Mucosa of gallbladder (tissue), 1 donor: ENCODE data around the gene AAR2. TPM values are rescaled to one million over a fixed set of nuclear protein-coding genes. Genes with fewer than 3 reads are reported as not detected.

ENCODE experiments used
- DNase-seq: peaks from one replicate; pipeline ENCODE4 v3.0.0-alpha.2; 2020; ENCODE audit warnings: low spot score
- total RNA-seq: library from RNA; stranded (reverse); gene quantifications from one replicate; pipeline ENCODE4 v1.2.1, GENCODE V29; 2021
- donor health status: DM: no; HTN: no; CAD: no.

Gene AAR2
- total RNA-seq, 1 donor from 2014 or later, result 26.1 TPM

DNA sequence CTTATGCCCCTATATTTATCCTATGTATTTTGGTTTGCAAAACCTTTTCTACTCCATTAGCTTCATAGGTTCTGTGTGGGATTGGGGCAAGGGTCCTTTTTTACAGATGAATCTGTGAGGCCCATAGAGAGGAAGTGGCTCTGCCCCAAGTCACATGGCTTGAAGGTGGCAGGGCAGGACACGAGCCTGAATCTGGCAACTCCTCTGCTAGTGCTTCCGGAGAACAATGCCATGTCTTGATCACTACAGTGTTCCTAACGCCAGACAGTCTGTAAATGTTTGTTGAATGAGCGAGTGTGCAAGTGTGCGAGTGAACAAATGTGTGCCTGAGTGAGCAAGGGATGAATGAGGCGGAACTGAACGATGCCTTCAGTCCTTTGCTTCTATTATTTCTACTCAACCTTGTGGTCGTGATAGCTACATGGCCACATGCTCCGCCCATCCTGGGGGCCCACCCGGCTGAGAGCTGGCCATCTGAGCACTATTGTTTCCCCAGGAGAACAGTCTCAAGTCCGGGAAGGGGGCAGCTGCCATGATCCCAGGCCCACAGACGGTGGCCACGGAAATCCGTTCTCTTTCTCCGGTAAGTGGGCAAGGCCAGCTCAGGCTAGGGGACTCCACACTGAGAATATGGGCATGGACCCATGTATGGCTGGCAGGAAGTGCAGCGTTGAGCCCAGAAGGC lies 17.8 kb upstream of the AAR2 start:
- DNase-seq, result no peak

DNA sequence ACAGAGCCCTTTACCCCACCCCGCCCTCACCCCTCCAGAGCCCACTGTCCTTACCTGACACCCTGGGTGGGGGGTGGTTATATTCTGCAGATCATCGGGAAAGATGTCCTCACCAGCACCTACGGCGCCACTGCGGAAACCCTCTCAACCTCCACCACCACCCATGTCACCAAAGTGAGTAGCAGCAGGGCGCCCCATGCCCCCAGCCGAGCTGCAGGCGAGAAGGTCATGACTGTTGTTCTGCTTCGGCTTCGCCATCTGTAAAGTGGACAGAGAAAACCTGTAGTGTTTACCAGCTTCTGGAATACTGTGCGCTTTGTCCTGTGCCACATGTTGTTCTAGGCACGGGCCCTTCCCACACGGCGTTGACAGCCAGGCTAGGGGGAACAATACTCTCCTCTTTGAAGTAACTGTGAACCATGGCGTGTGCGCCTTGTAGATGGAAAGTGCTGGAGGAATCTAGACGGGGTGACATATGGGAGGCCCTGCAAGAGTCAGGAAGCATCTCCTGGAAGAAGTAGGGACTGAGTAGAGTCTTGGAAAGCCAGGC lies 16.5 kb upstream of the AAR2 start:
- DNase-seq, result no peak

DNA sequence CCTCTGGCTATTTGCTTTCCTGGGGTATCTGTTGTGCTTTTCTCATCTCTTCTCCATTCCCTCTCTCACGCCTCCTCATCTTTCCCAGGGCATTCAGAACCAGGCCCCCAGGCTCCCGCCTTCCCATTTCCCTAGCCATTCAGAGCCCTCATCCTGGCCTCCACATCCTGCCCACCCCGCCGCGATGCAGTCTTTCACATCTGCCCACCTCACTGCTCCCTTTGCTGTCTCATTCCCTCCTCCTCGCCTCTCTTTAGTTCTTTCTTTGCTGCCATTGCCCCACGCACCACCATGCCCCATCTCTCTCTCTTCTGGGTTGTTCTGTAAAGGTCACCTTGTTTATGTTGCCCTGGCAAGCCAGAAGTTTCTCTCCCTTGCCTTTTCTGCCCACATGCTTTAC lies 10.6 kb upstream of the AAR2 start:
- DNase-seq, result no peak

DNA sequence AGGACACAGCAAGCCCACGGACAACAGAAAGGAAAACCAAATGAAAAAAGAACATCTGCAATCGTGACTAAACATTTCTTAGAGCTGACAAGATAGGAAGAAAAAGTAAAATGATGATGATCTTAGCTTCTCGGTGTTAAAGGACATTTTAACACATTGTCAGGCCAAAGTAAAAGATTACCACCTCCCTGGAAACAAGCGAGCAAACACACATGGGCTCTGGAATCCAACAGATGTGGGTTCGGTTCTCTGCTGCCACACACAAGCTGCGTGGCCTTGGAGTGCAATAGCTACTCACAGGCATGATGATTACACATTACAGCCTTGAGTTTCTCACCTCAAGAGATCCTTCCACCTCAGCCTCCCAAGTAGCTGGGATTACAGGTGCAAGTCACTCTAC lies 7.5 kb upstream of the AAR2 start:
- DNase-seq, result no peak

DNA sequence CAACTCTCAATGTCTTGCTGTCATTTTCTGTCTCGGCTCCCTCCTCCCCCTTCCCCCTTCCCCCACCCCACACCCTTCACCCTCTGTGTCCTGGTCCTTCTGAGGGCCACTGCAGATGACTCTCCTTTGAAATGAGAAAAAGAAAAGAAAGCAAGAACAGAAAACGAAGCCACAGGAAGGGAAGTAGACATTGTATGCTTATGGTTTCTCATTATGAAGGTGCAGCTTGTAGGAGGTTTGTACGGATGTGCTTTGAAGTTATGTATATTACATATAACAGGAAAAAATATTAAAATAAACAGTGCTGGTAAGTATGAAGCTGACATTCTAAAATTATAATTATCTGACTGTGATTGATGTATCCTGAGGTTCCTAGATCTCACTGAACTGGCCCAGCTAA lies 6.3 kb upstream of the AAR2 start:
- no peak for DNase-seq

DNA sequence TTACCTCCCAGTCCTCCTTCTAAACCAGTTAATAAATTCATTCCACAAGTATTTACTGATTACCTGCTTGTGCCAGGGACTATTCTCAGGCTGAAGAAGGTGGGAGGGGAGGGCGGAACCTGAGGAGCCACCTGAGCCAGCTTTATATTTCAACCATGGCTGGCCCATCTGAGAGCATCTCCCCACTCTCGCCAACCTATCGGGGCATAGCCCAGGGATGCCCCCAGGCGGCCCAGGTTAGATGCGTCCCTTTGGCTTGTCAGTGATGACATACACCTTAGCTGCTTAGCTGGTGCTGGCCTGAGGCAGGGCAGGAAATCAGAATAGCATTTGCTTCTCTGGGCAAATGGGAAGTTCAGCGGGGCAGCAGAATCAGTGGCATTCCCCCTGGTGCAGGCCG lies 4.9 kb upstream of the AAR2 start:
- DNase-seq, result no peak

DNA sequence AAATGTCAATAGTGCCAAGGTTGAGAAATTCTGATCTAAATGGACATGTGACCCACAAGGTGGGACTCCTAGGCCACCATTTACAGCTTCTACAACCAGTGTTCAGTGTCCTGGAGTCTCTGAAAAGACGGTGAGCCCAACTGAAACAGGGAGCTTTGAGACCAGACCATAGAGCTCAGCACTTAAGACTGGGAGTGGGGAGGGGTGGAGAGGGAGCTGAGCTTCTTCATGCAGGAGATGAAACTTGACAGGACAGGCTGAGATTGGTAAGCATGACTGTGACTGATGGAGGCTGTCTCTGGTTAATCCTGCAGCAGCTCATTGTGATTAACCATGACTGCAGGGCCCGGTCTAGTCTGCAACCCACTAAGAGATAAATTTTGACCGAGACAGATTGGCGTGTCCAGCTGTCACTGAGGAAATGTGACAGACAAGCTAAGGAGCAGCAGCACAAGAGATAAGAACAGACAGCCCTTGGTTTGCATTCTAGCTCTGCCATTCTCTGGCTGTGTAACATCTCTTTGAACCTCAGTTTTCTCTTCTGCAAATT lies 1.4 kb upstream of the AAR2 start:
- no peak for DNase-seq

DNA sequence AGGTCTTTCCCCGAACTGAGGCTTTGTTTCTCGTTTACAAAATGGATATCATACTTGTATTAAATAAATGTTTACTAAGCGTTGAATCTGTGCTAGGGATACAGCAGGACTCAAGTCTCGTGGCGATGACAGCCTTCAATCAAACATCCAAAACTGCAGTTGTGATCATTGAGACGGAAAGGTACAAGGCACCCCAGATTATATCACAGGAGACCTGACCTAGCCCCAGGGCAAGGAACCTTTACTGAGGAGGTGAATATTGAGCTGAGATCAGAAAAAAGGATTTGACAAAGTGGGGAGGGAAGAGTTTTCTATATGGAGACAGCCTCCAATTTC lies 476 bp downstream of the AAR2 start:
- no peak for DNase-seq

DNA sequence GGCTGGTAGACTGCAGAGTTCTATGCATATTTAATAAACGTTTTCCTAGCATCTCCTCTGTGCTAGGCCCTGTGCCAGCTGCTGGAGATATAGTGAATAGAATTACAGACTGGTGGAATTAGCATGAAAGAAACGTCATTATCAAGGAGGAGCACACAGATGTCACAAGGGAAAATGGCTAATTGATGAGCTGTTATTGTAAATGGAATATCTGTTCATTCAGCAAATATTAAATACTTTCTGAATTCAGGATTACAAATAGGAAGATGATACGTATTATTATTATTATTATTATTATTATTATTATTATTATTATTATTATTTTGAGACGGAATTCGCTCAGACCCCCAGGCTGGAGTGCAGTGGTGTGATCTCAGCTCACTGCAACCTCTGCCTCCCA lies 1.2 kb downstream of the AAR2 start:
- DNase-seq, result no peak

DNA sequence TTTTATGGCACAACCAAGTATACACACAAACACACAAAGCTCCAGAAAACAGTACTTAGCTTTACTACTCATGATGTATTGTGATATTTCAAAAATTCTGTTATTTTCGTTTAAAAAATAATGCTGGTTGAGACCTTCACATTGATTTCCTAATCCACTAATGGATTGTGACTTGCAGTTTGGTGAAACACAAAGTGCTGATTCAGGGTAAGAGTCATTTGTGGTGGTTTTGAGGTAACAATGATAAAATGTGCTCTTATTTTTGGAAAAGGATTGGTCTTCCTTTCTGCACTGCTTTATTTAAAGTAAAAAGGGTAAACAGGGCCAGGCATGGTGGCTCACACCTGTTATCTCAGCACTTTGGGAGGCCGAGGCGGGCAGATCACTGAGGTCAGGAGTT lies 1.9 kb downstream of the AAR2 start:
- no peak for DNase-seq

DNA sequence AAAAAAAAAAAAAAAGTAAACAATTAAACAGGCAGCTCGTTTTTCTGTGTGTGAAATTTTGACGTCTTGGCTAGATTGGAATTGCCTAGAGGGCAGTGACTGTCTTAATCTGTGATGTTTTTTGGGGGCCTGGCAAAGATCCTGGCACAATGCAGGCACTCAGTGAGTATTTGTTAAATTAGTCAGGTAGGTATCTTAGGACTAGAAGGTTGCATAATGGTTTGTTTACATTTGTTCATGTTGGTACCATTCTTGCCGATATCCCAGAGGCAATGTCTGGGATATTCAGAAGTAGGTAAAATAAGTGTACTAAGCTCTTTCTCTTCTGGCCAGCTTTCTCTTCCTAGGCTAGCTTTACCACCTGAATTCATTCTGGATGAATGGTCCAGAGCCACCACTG lies 2.5 kb downstream of the AAR2 start:
- no peak for DNase-seq

DNA sequence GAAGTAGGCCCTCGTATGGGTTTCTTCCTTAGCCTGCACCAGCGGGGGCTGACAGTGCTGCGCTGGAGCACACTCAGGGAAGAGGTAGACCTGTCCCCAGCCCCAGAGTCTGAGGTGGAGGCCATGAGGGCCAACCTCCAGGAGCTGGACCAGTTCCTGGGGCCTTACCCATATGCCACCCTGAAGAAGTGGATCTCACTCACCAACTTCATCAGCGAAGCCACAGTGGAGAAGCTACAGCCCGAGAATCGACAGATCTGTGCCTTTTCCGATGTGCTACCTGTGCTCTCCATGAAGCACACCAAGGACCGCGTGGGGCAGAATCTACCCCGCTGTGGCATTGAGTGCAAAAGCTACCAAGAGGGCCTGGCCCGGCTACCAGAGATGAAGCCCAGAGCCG lies 3.8 kb downstream of the AAR2 start:
- DNase-seq, result no peak

DNA sequence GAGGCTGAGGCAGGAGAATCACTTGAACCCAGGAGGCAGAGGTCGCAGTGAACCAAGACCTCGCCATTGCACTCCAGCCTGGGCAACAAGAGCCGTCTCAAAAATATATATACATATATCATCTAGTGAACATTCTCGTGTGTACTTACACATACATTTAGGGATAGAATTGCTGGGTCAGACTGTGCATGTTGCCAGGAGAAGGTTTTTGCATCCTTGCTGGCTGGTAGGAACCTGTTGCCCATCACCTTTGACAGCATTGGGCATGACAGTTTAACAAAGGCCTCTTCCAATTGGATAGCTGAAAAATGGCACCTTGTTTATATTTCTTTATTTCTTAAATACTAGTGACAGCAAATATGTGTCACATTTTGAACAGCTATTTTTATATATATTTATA lies 5.4 kb downstream of the AAR2 start:
- DNase-seq, result no peak

DNA sequence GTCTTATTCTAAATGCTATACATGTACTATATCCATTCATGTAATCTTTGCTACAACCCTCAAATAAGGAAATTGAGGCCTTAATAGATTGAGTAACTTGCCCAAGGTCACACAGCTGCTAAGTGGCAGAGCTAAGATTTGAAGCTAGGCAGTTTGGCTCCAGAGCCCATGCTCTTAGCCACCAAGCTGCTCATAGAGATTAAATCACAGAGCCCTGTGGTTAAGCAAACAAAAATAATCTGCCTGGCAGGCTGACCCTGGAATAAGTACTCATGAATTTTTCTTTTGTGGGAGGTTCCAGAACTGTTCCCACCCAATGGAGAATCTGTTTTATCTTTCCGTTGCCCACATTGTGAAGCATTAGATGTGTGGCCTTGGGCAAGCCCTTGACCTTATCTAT lies 7.4 kb downstream of the AAR2 start:
- no peak for DNase-seq

DNA sequence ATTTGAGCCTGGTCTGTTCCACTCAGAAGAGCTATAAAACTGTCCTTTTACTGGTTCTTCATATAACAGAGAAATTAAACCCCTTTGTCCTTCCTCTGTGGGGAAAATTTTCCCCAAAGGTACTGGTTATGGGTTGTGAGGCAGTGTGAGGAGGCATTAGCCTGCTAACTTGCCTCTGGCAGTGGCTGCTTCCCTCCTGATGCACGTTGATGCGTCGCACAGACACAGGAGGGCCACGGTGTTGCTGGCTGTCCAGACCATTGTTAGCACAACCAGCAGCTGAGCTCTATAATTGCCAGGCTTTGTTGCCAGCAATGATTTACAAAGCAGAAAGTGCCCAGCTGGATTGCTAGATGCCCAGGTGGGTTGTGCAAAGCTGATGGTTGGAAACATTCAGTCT lies 10.1 kb downstream of the AAR2 start:
- no peak for DNase-seq

DNA sequence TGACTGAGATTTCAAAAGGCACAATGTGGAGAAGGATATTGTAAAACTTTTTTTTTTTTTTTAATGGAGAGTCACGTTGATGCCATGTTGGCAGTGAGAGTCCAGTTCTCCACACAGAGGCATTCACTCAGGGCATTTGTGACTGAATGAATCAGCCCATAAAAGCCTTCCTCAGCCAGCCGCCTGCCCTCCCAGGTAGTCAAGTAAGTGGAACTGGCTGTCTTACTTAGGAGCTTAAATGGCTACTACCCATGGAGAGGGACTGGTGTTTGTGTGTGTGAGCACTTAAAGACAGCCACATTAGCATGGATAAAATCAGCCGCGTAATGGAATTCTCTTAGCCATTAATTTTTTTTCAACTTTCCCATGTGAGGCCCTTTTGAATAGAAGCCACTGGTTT lies 12.6 kb downstream of the AAR2 start:
- DNase-seq, result no peak

DNA sequence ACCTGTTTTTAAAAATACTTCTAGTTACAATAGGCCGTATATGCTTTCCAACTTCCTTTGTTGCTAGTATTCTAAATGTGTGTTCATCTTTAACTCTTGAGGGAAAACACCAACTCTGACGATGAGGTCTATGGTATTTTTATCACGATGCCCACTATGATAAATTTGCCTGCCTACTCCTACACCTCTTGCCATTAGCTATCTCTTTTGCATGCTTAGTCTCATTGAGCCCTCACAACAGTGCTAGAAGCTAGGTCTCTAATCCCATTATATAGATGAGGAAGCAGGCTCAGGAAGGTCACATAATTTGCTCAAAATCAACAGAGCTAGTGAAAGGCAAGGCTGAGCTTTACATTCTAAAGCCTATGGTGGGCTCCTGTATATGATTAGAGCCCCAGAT lies 13.2 kb downstream of the AAR2 start:
- no peak for DNase-seq

DNA sequence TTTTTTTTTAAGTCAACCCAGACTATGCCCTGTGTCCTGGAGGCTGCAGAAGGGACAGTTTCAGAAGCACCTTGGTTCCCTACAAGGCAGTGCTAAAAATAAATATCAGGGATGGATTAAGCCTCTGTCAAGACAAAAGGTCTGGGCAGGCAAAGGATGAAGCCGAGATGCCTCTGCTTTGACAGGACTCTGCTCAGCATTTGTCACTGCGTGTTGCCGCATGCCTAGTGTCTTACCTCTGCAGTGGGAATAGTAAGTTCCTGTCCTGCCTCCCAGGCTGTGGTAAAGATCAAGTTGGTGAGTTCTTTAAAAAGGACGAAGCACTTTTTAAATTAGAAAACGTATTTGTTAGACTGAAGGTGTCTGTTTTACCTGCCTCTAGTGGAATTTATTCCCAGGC lies 15.1 kb downstream of the AAR2 start:
- DNase-seq, result no peak

DNA sequence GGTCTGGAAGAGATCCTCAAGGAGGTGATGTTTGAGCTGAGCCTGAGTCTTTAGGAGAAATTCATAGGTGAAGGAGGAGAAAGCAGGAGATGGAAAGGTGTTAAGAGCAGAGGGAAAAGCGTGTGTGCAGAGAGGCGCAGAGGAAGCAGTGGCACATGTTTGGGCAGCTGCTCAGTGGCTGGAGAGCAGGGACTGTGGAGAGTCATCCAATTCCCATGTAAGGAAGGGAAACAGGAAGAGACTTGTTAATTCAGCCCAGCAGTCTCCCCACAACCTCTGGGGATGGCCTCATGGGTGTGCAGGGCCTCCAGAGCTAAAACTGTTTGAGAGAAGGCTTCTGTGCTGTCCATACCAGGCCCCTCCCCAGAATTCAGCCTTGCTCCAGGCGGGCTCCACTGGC lies 16.2 kb downstream of the AAR2 start:
- no peak for DNase-seq

DNA sequence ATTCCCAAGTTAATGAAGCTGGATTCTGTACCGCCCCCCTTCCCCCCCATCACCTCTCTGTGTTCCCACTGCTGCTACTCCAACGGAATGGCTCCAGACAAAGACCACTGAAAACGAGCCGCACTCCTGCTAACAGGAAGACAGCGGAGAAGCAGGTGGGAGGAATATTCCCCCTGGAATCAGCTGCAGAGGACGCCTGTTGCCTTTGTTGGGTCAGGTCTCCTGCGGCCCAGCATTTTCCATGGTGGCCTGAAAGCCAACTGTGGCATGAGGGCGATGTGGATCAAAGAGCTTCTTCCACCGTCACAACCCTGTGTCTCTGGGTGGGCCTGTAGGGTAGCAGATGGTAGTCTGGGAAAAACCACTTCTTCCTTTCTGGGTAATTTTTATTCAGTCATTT lies 16.8 kb downstream of the AAR2 start:
- no peak for DNase-seq

DNA sequence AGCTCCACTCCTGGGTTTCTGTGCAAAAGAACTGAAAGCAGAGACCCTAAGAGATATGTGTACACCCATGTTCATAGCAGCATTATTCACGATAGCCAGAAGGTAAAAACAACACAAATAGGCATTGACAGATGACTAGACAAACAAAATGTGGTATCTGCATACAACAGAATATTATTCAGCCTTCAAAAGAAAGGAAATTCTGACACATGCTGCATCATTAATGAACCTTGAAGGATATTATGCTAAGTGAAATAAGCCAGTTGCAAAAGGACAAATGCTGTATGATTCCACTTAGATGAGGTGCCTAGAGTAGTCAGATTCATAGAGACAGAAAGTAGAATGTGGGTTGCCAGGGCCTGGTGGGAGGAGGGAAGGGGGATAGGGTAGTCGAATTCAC lies 17.8 kb downstream of the AAR2 start:
- DNase-seq, result no peak

DNA sequence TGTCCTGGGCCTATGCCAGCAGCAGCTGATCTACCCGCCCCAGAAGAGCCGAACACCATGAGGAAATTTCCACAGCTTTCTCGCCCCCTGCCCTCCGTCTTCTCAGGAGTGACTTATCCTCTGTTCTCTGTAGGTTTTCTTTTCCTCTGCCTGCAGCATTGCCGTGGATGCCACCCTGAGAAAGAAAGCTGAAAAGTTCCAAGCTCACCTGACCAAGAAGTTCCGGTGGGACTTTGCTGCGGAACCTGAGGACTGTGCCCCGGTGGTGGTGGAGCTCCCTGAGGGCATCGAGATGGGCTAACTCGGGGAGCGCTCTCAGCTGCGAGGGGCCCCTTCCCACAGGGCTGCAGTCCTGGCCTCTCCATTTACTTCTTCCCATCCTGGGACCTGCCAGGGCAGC lies 19.2 kb downstream of the AAR2 start:
- DNase-seq, result no peak

DNA sequence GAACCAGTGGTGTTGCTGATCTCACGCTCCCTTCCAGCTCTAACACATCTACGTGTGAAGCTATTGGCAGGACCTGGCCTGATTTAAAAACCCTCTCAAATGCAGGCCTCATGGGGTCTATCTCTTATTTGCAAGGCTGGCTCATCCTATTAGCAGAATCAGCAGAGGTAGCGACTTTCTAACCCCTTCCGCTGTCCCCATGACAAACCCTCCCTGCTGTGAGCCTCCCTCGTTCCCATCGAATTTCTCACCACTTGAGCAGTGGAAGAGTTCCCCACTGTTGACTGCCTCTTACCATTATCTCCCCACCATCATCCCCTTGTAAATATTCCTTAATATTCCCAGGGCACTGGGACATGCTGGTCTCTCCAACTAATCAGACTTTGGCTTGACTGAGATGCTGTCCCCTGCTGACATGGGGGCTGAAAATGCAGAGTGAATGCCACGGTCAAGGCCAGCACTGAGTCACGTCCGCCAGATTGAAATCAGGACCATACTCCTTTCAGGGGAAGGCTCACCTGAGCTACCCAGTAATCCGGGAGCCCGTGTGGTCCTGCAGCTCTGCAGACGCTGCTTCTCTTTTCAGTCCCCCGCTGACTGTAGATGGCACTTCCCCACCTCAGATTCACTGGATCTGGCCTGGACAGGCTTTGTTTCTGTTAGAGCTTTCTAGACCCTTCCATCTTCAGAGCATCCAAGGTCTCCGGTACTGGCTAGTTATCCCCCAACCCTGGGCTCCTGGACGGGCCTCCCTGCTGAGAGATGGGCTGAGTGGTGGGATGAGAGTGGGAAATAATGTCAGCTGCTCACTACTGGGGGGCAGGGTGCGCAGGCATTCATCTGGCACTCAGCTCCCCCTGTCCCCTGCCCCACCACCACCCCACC lies 23.1 kb downstream of the AAR2 start:
- DNase-seq, result no peak
